GM23338 (cell line): ENCODE measurements around the gene PAPPA2. TPM values are rescaled to one million over a fixed set of nuclear protein-coding genes. Genes with fewer than 3 reads are reported as not detected.

ENCODE experiments used
- ATAC-seq: fragments of 200-7000 bp; cut with Tn5 transposase; 3 replicates; pipeline ENCODE4 v1.9.1; 2020
- DNase-seq: peaks from one replicate; pipeline ENCODE4 v3.0.0-alpha.2; 2015; ENCODE audit warnings: low spot score
- H2AFZ ChIP-seq: fragments of 200-600 bp; sonication (generic); 2 replicates; pipeline ENCODE4 v1.8.0; 2016; ENCODE audit warnings: antibody characterized with exemption, mild to moderate bottlenecking, moderate library complexity
- H3F3A ChIP-seq: fragments of 200-600 bp; sonication (generic); replicated peaks from 2 replicates; pipeline ENCODE4 v1.8.0; 2017; ENCODE audit warnings: antibody characterized with exemption, mixed run types, low read depth
- H3K27ac ChIP-seq: fragments of 200-600 bp; sonication (generic); 2 replicates; pipeline ENCODE4 v1.6.1; 2016; ENCODE audit warnings: low read depth
- H3K27me3 ChIP-seq: fragments of 200-600 bp; sonication (generic); 2 replicates; pipeline ENCODE4 v1.8.0; 2016; ENCODE audit warnings: mild to moderate bottlenecking, mixed run types, moderate library complexity; ENCODE audit not compliant: insufficient read depth
- H3K36me3 ChIP-seq: fragments of 200-600 bp; sonication (generic); 2 replicates; pipeline ENCODE4 v1.8.0; 2016; ENCODE audit warnings: mild to moderate bottlenecking; ENCODE audit not compliant: insufficient read depth
- H3K4me1 ChIP-seq: fragments of 200-600 bp; sonication (generic); 2 replicates; pipeline ENCODE4 v1.8.0; 2016; ENCODE audit warnings: mild to moderate bottlenecking, moderate library complexity; ENCODE audit not compliant: insufficient read depth
- H3K4me2 ChIP-seq: fragments of 200-600 bp; sonication (generic); 2 replicates; pipeline ENCODE4 v1.7.1; 2017; ENCODE audit warnings: mixed run types
- H3K4me3 ChIP-seq: fragments of 200-600 bp; sonication (generic); 2 replicates; pipeline ENCODE4 v1.6.1; 2016; ENCODE audit warnings: mixed run types
- H3K79me2 ChIP-seq: fragments of 200-600 bp; sonication (generic); replicated peaks from 2 replicates; pipeline ENCODE4 v1.8.0; 2017; ENCODE audit warnings: mild to moderate bottlenecking; ENCODE audit not compliant: insufficient read depth
- H3K9me2 ChIP-seq: fragments of 200-600 bp; sonication (generic); 2 replicates; pipeline ENCODE4 v1.8.0; 2017; ENCODE audit not compliant: insufficient read depth
- H4K20me1 ChIP-seq: fragments of 200-600 bp; sonication (generic); replicated peaks from 2 replicates; pipeline ENCODE4 v1.8.0; 2017; ENCODE audit warnings: mild to moderate bottlenecking; ENCODE audit not compliant: insufficient read depth
- H3K27ac Mint-ChIP-seq: 2 replicates; pipeline ENCODE4 v1.8.0; 2020; ENCODE audit warnings: inconsistent platforms, mild to moderate bottlenecking, moderate library complexity, mixed read lengths
- H3K27me3 Mint-ChIP-seq: 3 replicates; pipeline ENCODE4 v1.8.0; 2022; ENCODE audit warnings: low read depth, mild to moderate bottlenecking, moderate library complexity, mixed read lengths, inconsistent platforms; ENCODE audit not compliant: insufficient read depth, poor library complexity
- H3K36me3 Mint-ChIP-seq: 3 replicates; pipeline ENCODE4 v1.8.0; 2021; ENCODE audit warnings: low read depth, mild to moderate bottlenecking, inconsistent platforms, moderate library complexity, mixed read lengths
- H3K4me1 Mint-ChIP-seq: 3 replicates; pipeline ENCODE4 v1.8.0; 2020; ENCODE audit warnings: mild to moderate bottlenecking, inconsistent platforms, mixed read lengths
- H3K4me3 Mint-ChIP-seq: 3 replicates; pipeline ENCODE4 v1.8.0; 2021; ENCODE audit warnings: moderate library complexity, mild to moderate bottlenecking, inconsistent platforms, mixed read lengths
- H3K9me3 Mint-ChIP-seq: 3 replicates; pipeline ENCODE4 v1.8.0; 2020; ENCODE audit warnings: moderate library complexity, mild to moderate bottlenecking, inconsistent platforms, mixed read lengths
- EZH2phosphoT487 ChIP-seq: fragments of 200-600 bp; sonication (generic); IDR thresholded peaks from one replicate; pipeline ENCODE4 v1.8.1; 2018; ENCODE audit warnings: antibody characterized with exemption; ENCODE audit not compliant: unreplicated experiment
- JUNB ChIP-seq: IDR thresholded peaks from one replicate; pipeline ENCODE4 v1.6.1; 2016; ENCODE audit warnings: antibody characterized with exemption; ENCODE audit not compliant: unreplicated experiment
- POLR2AphosphoS5 ChIP-seq: IDR thresholded peaks from 2 replicates; pipeline ENCODE4 v1.6.1; 2016; ENCODE audit warnings: antibody characterized with exemption, low read depth
- STAT1 ChIP-seq: IDR thresholded peaks from one replicate; pipeline ENCODE4 v1.6.1; 2016; ENCODE audit warnings: antibody characterized with exemption; ENCODE audit not compliant: unreplicated experiment
- ZNF331 ChIP-seq: fragments of 250-450 bp; sonication (Bioruptor Pico); IDR thresholded peaks from 2 replicates; pipeline ENCODE4 v1.5.0; 2020; ENCODE audit warnings: low read depth, mild to moderate bottlenecking, moderate library complexity
- polyA plus RNA-seq: library from polyadenylated mRNA; unstranded; fragments of >200 nt; fragmentation: Nextera tagmentation; extraction: Ambion mirVana; gene quantifications from 2 replicates; pipeline ENCODE4 v1.2.1, GENCODE V29; 2016
- total RNA-seq: library from RNA; depleted of rRNA; stranded (reverse); fragments of >200 nt; shearing (Covaris generic); gene quantifications from 2 replicates; pipeline ENCODE4 v1.2.3, GENCODE V29; 2014
- TF ChIP-seq, protein P1 (sequence below): IDR thresholded peaks from 2 replicates; pipeline ENCODE4 v1.6.1; 2016; ENCODE audit warnings: antibody characterized with exemption
- TF ChIP-seq, protein P2 (sequence below), 2 experiments: fragments of 200-600 bp in 1 of 2; sonication (generic) in 1 of 2; conservative IDR thresholded peaks; 2 replicates each; pipeline versions ENCODE4 v1.5.1 to v1.6.1; 2016 to 2017; ENCODE audit warnings: antibody characterized with exemption in 2 of 2, low read depth in 2 of 2, mild to moderate bottlenecking in 2 of 2, moderate library complexity in 1 of 2
- TF ChIP-seq, protein P3 (sequence below): IDR thresholded peaks from one replicate; pipeline ENCODE4 v1.6.1; 2018; ENCODE audit warnings: antibody characterized with exemption; ENCODE audit not compliant: unreplicated experiment

PAPPA2 gene
- total and polyA plus RNA-seq, 2 experiments from 2014 or later: 1.4 to 1.7 TPM

DNA sequence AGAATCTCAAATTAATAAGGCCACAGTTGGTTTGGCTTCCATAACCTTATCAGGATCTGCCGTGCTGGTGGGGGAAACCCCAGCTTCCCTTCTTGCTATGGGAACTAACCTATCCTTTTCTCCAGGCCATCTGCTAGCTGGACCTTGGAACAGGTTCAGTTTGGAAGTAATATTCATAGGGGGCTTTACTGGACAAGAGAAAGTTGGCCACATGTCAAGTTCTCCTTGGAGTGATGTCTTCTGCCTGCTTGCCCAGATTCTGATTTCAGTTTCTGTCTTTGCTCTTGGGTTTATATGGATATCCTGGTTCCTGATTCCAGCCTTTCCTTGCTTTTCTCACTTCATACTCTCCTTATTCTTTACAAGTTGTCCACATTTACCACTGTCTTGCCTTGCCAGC lies 421.9 kb downstream of the PAPPA2 start (continued):
- TF ChIP-seq, protein P1, sequence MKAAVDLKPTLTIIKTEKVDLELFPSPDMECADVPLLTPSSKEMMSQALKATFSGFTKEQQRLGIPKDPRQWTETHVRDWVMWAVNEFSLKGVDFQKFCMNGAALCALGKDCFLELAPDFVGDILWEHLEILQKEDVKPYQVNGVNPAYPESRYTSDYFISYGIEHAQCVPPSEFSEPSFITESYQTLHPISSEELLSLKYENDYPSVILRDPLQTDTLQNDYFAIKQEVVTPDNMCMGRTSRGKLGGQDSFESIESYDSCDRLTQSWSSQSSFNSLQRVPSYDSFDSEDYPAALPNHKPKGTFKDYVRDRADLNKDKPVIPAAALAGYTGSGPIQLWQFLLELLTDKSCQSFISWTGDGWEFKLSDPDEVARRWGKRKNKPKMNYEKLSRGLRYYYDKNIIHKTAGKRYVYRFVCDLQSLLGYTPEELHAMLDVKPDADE: no peak
- TF ChIP-seq, protein P2, sequence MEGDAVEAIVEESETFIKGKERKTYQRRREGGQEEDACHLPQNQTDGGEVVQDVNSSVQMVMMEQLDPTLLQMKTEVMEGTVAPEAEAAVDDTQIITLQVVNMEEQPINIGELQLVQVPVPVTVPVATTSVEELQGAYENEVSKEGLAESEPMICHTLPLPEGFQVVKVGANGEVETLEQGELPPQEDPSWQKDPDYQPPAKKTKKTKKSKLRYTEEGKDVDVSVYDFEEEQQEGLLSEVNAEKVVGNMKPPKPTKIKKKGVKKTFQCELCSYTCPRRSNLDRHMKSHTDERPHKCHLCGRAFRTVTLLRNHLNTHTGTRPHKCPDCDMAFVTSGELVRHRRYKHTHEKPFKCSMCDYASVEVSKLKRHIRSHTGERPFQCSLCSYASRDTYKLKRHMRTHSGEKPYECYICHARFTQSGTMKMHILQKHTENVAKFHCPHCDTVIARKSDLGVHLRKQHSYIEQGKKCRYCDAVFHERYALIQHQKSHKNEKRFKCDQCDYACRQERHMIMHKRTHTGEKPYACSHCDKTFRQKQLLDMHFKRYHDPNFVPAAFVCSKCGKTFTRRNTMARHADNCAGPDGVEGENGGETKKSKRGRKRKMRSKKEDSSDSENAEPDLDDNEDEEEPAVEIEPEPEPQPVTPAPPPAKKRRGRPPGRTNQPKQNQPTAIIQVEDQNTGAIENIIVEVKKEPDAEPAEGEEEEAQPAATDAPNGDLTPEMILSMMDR (conservative IDR thresholded peaks at IDR 0.05; ENCODE audit: low read depth in 2 of 2): no peak
- TF ChIP-seq, protein P3, sequence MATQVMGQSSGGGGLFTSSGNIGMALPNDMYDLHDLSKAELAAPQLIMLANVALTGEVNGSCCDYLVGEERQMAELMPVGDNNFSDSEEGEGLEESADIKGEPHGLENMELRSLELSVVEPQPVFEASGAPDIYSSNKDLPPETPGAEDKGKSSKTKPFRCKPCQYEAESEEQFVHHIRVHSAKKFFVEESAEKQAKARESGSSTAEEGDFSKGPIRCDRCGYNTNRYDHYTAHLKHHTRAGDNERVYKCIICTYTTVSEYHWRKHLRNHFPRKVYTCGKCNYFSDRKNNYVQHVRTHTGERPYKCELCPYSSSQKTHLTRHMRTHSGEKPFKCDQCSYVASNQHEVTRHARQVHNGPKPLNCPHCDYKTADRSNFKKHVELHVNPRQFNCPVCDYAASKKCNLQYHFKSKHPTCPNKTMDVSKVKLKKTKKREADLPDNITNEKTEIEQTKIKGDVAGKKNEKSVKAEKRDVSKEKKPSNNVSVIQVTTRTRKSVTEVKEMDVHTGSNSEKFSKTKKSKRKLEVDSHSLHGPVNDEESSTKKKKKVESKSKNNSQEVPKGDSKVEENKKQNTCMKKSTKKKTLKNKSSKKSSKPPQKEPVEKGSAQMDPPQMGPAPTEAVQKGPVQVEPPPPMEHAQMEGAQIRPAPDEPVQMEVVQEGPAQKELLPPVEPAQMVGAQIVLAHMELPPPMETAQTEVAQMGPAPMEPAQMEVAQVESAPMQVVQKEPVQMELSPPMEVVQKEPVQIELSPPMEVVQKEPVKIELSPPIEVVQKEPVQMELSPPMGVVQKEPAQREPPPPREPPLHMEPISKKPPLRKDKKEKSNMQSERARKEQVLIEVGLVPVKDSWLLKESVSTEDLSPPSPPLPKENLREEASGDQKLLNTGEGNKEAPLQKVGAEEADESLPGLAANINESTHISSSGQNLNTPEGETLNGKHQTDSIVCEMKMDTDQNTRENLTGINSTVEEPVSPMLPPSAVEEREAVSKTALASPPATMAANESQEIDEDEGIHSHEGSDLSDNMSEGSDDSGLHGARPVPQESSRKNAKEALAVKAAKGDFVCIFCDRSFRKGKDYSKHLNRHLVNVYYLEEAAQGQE: no peak
- TF ChIP-seq EZH2phosphoT487 (no peak), STAT1 (no peak), ZNF331 (CRISPR knock-in tag) (no peak), POLR2AphosphoS5 (no peak), JUNB (no peak)

DNA sequence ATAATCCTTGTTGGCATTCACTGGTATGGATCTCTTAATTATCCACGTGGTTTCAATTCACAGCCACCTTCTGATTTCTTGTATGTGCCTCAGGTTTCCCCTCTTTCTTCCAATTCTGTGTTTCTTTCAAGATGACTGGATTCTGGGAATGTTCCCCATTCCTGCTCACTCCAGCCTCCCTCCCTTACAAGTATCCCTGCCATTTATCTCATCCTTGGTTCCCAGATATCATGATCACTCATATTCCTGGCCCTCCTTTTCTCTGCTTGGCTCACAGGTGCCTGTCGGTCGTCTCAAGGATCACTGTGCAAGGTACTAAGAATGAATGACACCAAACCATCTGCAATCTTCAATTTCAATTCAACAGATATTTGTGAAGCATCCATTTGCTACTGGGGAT lies 422.4 kb downstream of the PAPPA2 start:
- no peaks in the 10 kb centered on the region for H3K4me1 ChIP-seq
- H3F3A ChIP-seq: no peaks in the 10 kb centered on the region
- DNase-seq (no peak), ATAC-seq (no peak)
- no peak overlapping the region for H3K4me3 ChIP-seq
- no peak overlapping the region for H3K27ac Mint-ChIP-seq
- TF ChIP-seq, protein P2 (conservative IDR thresholded peaks at IDR 0.05; ENCODE audit: low read depth in 2 of 2): no peak
- H3K4me2 ChIP-seq: no peak overlapping the region
- H3K36me3 ChIP-seq: no peaks in the 10 kb centered on the region
- H3K9me2 ChIP-seq: 0 out of 2 replicates have a peak, but pooled peaks cover 6% of the 10 kb centered on the region
- no peaks in the 10 kb centered on the region for H3K27me3 ChIP-seq
- no peaks in the 10 kb centered on the region for H3K79me2 ChIP-seq
- no peak overlapping the region for H3K27ac ChIP-seq
- H4K20me1 ChIP-seq: no peaks in the 10 kb centered on the region
- no peaks in the 10 kb centered on the region for H3K36me3 Mint-ChIP-seq
- H2AFZ ChIP-seq: no peak overlapping the region
- H3K9me3 Mint-ChIP-seq: no peaks in the 10 kb centered on the region
- no peaks in the 10 kb centered on the region for H3K27me3 Mint-ChIP-seq
- H3K4me1 Mint-ChIP-seq: no peaks in the 10 kb centered on the region
- H3K4me3 Mint-ChIP-seq: no peak overlapping the region
